BLaER1 (cell line): ENCODE measurements around the gene DNAH9.

Experiments used
- H3K27ac ChIP-seq: shearing (Covaris generic); formaldehyde crosslinking; 2 replicates; pipeline ENCODE4 v1.8.1; 2022
- H3K27me3 ChIP-seq: shearing (Covaris generic); formaldehyde crosslinking; 2 replicates; pipeline ENCODE4 v1.8.1; 2022
- H3K36me3 ChIP-seq: shearing (Covaris generic); formaldehyde crosslinking; 2 replicates; pipeline ENCODE4 v1.8.1; 2022
- H3K4me1 ChIP-seq: shearing (Covaris generic); formaldehyde crosslinking; 2 replicates; pipeline ENCODE4 v1.8.1; 2022
- H3K4me2 ChIP-seq: shearing (Covaris generic); formaldehyde crosslinking; 2 replicates; pipeline ENCODE4 v1.8.1; 2022
- H3K4me3 ChIP-seq: shearing (Covaris generic); formaldehyde crosslinking; 2 replicates; pipeline ENCODE4 v1.8.1; 2022
- H3K9ac ChIP-seq: shearing (Covaris generic); formaldehyde crosslinking; 2 replicates; pipeline ENCODE4 v1.8.1; 2022
- H3K9me3 ChIP-seq: shearing (Covaris generic); formaldehyde crosslinking; 2 replicates; pipeline ENCODE4 v1.8.1; 2022
- H4K20me1 ChIP-seq: shearing (Covaris generic); formaldehyde crosslinking; 2 replicates; pipeline ENCODE4 v1.8.1; 2022
- Cebpa-rat ChIP-seq: shearing (Covaris generic); IDR thresholded peaks from 2 replicates; pipeline ENCODE4 v1.8.1; 2022

DNAH9 gene

DNA sequence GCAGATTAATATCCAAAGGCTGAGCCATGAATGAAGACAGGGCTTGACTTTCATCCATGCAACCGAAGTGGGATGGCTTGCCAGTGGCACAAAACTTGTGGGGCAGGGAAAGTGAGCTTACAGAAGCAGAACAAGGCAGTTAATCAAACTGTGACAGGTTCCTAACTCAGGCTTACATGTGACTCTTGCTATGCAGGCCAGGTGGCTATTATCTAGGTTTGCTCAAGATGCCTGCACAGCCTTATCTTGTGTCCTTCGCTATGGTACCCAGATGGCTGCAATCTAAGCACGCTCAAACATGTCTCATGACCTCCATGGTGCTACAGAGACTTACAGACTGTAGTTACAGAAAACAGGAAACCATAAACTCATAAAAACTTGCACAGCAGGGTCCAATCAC lies 8.6 kb upstream of the DNAH9 start:
- H3K4me1 ChIP-seq: no peaks in the 10 kb centered on the region
- H3K9ac ChIP-seq: no peak overlapping the region
- no peak overlapping the region for H3K4me3 ChIP-seq
- no peaks in the 10 kb centered on the region for H3K9me3 ChIP-seq
- no peak for TF ChIP-seq Cebpa-rat
- H3K36me3 ChIP-seq: no peaks in the 10 kb centered on the region
- H3K27me3 ChIP-seq: no peaks in the 10 kb centered on the region
- no peak overlapping the region for H3K27ac ChIP-seq
- no peaks in the 10 kb centered on the region for H4K20me1 ChIP-seq
- H3K4me2 ChIP-seq: no peak overlapping the region

DNA sequence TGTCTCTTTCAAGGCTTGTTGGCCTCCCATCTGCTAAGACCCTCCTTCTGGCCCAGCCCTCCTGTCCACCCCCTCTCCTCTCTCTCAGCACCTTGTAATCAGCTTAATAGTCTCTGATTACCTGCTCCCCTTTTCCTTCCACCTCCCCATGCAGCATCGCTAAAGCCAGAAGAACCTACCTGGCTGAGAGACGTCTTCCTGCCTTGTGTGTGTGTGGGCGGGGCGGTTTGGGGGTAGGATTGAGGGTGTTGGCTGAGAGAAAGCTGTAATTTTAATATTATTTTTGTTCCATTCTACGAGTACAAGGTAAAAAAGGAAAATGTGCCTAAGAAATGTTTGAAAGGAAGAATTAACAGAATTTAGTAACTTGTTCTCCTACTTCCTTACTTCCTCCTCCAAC lies 3.4 kb downstream of the DNAH9 start:
- H3K27me3 ChIP-seq: no peaks in the 10 kb centered on the region
- TF ChIP-seq Cebpa-rat: no peak
- no peak overlapping the region for H3K4me2 ChIP-seq
- H3K36me3 ChIP-seq: no peaks in the 10 kb centered on the region
- no peak overlapping the region for H3K4me3 ChIP-seq
- H4K20me1 ChIP-seq: no peaks in the 10 kb centered on the region
- H3K4me1 ChIP-seq: no peaks in the 10 kb centered on the region
- H3K9ac ChIP-seq: no peak overlapping the region
- H3K27ac ChIP-seq: no peak overlapping the region
- H3K9me3 ChIP-seq: peaks cover 8% of the 10 kb centered on the region

- H3K27me3 ChIP-seq: no peaks in the 10 kb centered on the region
- no peaks in the 10 kb centered on the region for H3K9me3 ChIP-seq
- no peak for TF ChIP-seq Cebpa-rat
- H3K9ac ChIP-seq: no peak overlapping the region
- H3K4me3 ChIP-seq: no peak overlapping the region
- no peak overlapping the region for H3K4me2 ChIP-seq
- H3K27ac ChIP-seq: no peak overlapping the region
- no peaks in the 10 kb centered on the region for H4K20me1 ChIP-seq
- H3K4me1 ChIP-seq: no peaks in the 10 kb centered on the region
- H3K36me3 ChIP-seq: no peaks in the 10 kb centered on the region
Observed at GRCh38 chr17:11608396-11608795, 10.1 kb downstream of the DNAH9 start.

- no peak overlapping the region for H3K27ac ChIP-seq
- no peak overlapping the region for H3K4me3 ChIP-seq
- H3K27me3 ChIP-seq: no peaks in the 10 kb centered on the region
- H4K20me1 ChIP-seq: no peaks in the 10 kb centered on the region
- no peaks in the 10 kb centered on the region for H3K36me3 ChIP-seq
- H3K9ac ChIP-seq: no peak overlapping the region
- no peaks in the 10 kb centered on the region for H3K4me1 ChIP-seq
- no peak overlapping the region for H3K4me2 ChIP-seq
- H3K9me3 ChIP-seq: no peaks in the 10 kb centered on the region
- TF ChIP-seq Cebpa-rat: no peak
Observed at GRCh38 chr17:11610999-11611566, 12.8 kb downstream of the DNAH9 start.

- no peaks in the 10 kb centered on the region for H3K36me3 ChIP-seq
- no peak overlapping the region for H3K4me3 ChIP-seq
- H3K27ac ChIP-seq: no peak overlapping the region
- TF ChIP-seq Cebpa-rat: no peak
- H3K27me3 ChIP-seq: no peaks in the 10 kb centered on the region
- no peaks in the 10 kb centered on the region for H3K9me3 ChIP-seq
- H4K20me1 ChIP-seq: no peaks in the 10 kb centered on the region
- H3K4me1 ChIP-seq: no peaks in the 10 kb centered on the region
- no peak overlapping the region for H3K4me2 ChIP-seq
- no peak overlapping the region for H3K9ac ChIP-seq
Observed at GRCh38 chr17:11612956-11613355, 14.7 kb downstream of the DNAH9 start.

- Histone ChIP-seq H3K4me2 (no peak overlapping the region), H3K9ac (no peak overlapping the region), H3K36me3 (no peaks in the 10 kb centered on the region), H3K27me3 (no peaks in the 10 kb centered on the region), H3K4me3 (no peak overlapping the region), H3K4me1 (no peaks in the 10 kb centered on the region), H3K27ac (no peak overlapping the region), H3K9me3 (no peaks in the 10 kb centered on the region), H4K20me1 (no peaks in the 10 kb centered on the region)
- TF ChIP-seq Cebpa-rat: no peak
Observed at GRCh38 chr17:11618861-11619566, 20.7 kb downstream of the DNAH9 start.

DNA sequence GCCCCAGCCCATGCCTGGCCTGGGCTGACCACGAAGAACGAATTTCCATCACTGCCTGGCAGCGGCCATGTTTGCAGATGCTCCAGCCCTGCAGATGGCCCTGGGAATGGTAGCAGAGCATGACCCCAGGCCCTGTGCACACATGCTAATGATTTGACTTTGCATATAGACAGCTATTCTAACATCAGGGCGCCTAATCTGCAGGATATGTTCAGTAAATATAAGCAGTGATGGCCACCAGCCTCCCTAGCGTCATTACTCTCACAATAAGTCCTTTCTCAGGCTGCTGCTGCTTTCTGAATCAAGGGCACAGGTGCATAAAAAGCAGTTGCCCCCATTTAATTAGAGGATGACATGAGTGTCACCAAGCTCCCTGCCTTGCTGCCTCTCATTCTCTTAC lies 24.2 kb downstream of the DNAH9 start:
- no peak overlapping the region for H3K4me3 ChIP-seq
- no peaks in the 10 kb centered on the region for H3K27me3 ChIP-seq
- no peaks in the 10 kb centered on the region for H4K20me1 ChIP-seq
- no peak overlapping the region for H3K27ac ChIP-seq
- H3K4me2 ChIP-seq: no peak overlapping the region
- H3K4me1 ChIP-seq: no peaks in the 10 kb centered on the region
- H3K36me3 ChIP-seq: no peaks in the 10 kb centered on the region
- no peaks in the 10 kb centered on the region for H3K9me3 ChIP-seq
- TF ChIP-seq Cebpa-rat: no peak
- no peak overlapping the region for H3K9ac ChIP-seq

GRCh38 chr17:11624976-11625375 lies 26.7 kb downstream of the DNAH9 start:
- H3K4me1 ChIP-seq: no peaks in the 10 kb centered on the region
- H3K36me3 ChIP-seq: no peaks in the 10 kb centered on the region
- H3K9ac ChIP-seq: no peak overlapping the region
- H4K20me1 ChIP-seq: no peaks in the 10 kb centered on the region
- no peaks in the 10 kb centered on the region for H3K9me3 ChIP-seq
- H3K27ac ChIP-seq: no peak overlapping the region
- no peaks in the 10 kb centered on the region for H3K27me3 ChIP-seq
- H3K4me3 ChIP-seq: no peak overlapping the region
- no peak overlapping the region for H3K4me2 ChIP-seq
- no peak for TF ChIP-seq Cebpa-rat

- no peaks in the 10 kb centered on the region for H3K4me1 ChIP-seq
- H3K9me3 ChIP-seq: no peaks in the 10 kb centered on the region
- no peak for TF ChIP-seq Cebpa-rat
- H3K36me3 ChIP-seq: no peaks in the 10 kb centered on the region
- H3K4me2 ChIP-seq: no peak overlapping the region
- no peak overlapping the region for H3K9ac ChIP-seq
- H3K4me3 ChIP-seq: no peak overlapping the region
- no peaks in the 10 kb centered on the region for H4K20me1 ChIP-seq
- no peaks in the 10 kb centered on the region for H3K27me3 ChIP-seq
- no peak overlapping the region for H3K27ac ChIP-seq
Observed at GRCh38 chr17:11625878-11626277, 27.6 kb downstream of the DNAH9 start.

- H3K27me3 ChIP-seq: no peaks in the 10 kb centered on the region
- TF ChIP-seq Cebpa-rat: no peak
Observed at GRCh38 chr17:11627301-11627940, 29.2 kb downstream of the DNAH9 start.

More at GRCh38 chr17:11627301-11627940, 29.2 kb downstream of the DNAH9 start:
- Histone ChIP-seq H4K20me1 (no peaks in the 10 kb centered on the region), H3K27ac (no peak overlapping the region), H3K9ac (no peak overlapping the region), H3K9me3 (no peaks in the 10 kb centered on the region), H3K36me3 (no peaks in the 10 kb centered on the region), H3K4me1 (no peaks in the 10 kb centered on the region), H3K4me3 (no peak overlapping the region), H3K4me2 (no peak overlapping the region)
